NT2/D1 (cell line): ENCODE measurements around the gene DHRS7B.

Experiments used
- SUZ12 ChIP-seq: IDR thresholded peaks from 2 replicates; pipeline ENCODE4 v1.6.1; 2011; ENCODE audit not compliant: insufficient read length, insufficient read depth; ENCODE audit errors: extremely low read depth
- ZNF274 ChIP-seq: IDR thresholded peaks from 2 replicates; pipeline ENCODE4 v1.6.1; 2011; ENCODE audit warnings: mild to moderate bottlenecking, low read depth, low read length

- TF ChIP-seq SUZ12 (no peak), ZNF274 (no peak)
These were observed 31.0 kb downstream of the DHRS7B start for GRCh38 chr17:21157586-21158370.
